ENCODE measurements around the gene SNX25. TPM values are rescaled to one million over a fixed set of nuclear protein-coding genes. Genes with fewer than 3 reads are reported as not detected.

SNX25 gene
- total and polyA plus RNA-seq, 5 donors, result 10.5 to 19.9 (median 19.3) TPM

DNA sequence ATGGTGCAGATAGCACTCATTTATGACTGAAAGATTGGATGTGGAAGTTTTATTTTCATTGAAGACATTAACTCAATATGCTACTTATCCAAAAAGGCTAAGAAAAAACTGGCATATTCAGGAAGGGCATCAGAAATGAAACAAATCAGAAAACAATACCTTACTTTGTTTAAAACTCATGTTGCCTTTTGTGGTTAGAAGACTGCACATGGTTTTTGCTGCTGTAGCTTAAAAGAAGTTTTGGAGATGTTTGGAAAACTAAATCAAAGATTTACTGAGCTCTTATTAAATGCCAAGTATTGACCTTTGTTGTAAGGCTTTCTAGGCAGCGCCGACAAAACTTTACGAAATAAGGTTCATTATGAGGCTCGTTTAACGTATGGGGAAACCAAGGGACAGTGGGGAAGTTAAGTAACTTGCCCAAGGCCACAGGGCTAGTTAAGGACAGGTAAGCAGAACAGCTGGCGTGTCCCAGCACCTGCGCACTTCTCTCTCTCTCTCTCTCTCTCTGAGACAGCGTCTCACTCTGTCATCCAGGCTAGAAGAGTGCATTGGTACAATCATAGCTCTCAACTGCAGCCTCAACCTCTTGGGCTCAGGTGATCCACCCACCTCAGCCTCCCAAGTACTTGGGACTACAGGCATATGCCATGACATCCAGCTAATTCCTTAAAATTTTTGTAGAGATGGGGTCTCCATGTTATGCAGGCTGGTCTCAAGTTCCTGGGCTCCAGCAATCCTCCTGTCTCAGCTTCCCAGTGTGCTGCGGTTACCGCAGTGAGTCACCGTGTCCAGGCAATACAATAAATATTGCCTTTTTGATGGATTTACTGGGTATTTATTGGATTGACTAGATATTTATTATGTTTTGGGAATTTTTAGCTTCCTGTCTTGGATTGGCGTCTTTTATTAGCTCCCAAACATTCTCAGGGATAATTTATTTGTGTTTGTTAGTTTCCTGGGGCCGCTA is 170.2 kb downstream of the SNX25 start:
- no peak for DNase-seq
- no peaks in the 10 kb centered on the region for H3K27me3 ChIP-seq (ENCODE audit: control insufficient read depth, insufficient read depth)
- H3K27ac ChIP-seq (ENCODE audit: low read length), result no peak overlapping the region
- H3K9me3 ChIP-seq (ENCODE audit: control insufficient read depth, low read length), result no peaks in the 10 kb centered on the region
- H3K4me3 ChIP-seq (ENCODE audit: low read length), result no peak overlapping the region
- no peak for ATAC-seq
- 95% methylated on average over 13 of the region's 13 CpGs for WGBS
- intact Hi-C loops (cut with DNase I), result no loop called here
- no peaks in the 10 kb centered on the region for H3K4me1 ChIP-seq (ENCODE audit: control insufficient read depth, insufficient read depth, low read length)

DNA sequence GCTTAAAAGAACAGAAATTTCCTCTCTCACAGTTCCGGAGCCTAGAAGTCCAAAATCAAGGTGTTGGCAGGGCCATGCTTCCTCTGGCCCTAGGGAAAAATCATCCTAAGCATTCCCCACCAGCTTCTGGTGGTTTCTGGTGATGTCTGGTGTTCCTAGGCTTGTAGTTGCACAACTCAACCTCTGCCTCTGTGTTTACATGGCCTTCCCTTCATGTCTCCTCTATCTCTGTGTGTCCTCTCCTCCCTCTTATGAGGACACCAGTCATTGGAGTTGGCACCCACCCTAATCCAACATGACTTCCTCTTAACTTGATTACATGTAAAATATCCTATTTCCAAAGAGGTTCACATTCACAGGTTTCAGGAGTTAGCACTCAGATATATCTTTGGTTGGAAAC is 170.9 kb downstream of the SNX25 start:
- Histone ChIP-seq H3K4me3 (ENCODE audit: low read length) (no peak overlapping the region), H3K9me3 (ENCODE audit: control insufficient read depth, low read length) (no peaks in the 10 kb centered on the region), H3K4me1 (ENCODE audit: control insufficient read depth, insufficient read depth, low read length) (no peaks in the 10 kb centered on the region), H3K27me3 (ENCODE audit: control insufficient read depth, insufficient read depth) (no peaks in the 10 kb centered on the region), H3K27ac (ENCODE audit: low read length) (no peak overlapping the region)
- ATAC-seq, result no peak
- intact Hi-C loops (cut with DNase I), result no loop called here
- no peak for DNase-seq
- WGBS, result 91% methylated on average over 1 of the region's 1 CpG

GRCh38 chr4:185381288-185382196 is 172.1 kb downstream of the SNX25 start:
- Histone ChIP-seq H3K27ac (ENCODE audit: low read length) (no peak overlapping the region), H3K4me1 (ENCODE audit: control insufficient read depth, insufficient read depth, low read length) (no peaks in the 10 kb centered on the region), H3K4me3 (ENCODE audit: low read length) (no peak overlapping the region), H3K27me3 (ENCODE audit: control insufficient read depth, insufficient read depth) (no peaks in the 10 kb centered on the region), H3K9me3 (ENCODE audit: control insufficient read depth, low read length) (no peaks in the 10 kb centered on the region)
- DNase-seq (no peak), ATAC-seq (no peak)
- intact Hi-C loops (cut with DNase I), result no loop called here
- 50% methylated on average over 4 of the region's 4 CpGs for WGBS

- H3K9me3 ChIP-seq (ENCODE audit: control insufficient read depth, low read length), result no peaks in the 10 kb centered on the region
- no peak overlapping the region for H3K4me3 ChIP-seq (ENCODE audit: low read length)
- intact Hi-C loops (cut with DNase I), result no loop called here
- no peaks in the 10 kb centered on the region for H3K4me1 ChIP-seq (ENCODE audit: control insufficient read depth, insufficient read depth, low read length)
- no peak overlapping the region for H3K27ac ChIP-seq (ENCODE audit: low read length)
- H3K27me3 ChIP-seq (ENCODE audit: control insufficient read depth, insufficient read depth), result no peaks in the 10 kb centered on the region
- DNase-seq (no peak), ATAC-seq (no peak)
Observed at GRCh38 chr4:185382754-185383153, 173.4 kb downstream of the SNX25 start.

- H3K4me3 ChIP-seq (ENCODE audit: low read length), result no peak overlapping the region
- ATAC-seq (no peak), DNase-seq (no peak)
- intact Hi-C loops (cut with DNase I), result no loop called here
- no peaks in the 10 kb centered on the region for H3K4me1 ChIP-seq (ENCODE audit: control insufficient read depth, insufficient read depth, low read length)
- H3K27ac ChIP-seq (ENCODE audit: low read length), result no peak overlapping the region
- H3K27me3 ChIP-seq (ENCODE audit: control insufficient read depth, insufficient read depth), result no peaks in the 10 kb centered on the region
- no peaks in the 10 kb centered on the region for H3K9me3 ChIP-seq (ENCODE audit: control insufficient read depth, low read length)
- WGBS, result 96% methylated on average over 4 of the region's 4 CpGs
Observed at GRCh38 chr4:185383451-185383850, 174.1 kb downstream of the SNX25 start.

DNA sequence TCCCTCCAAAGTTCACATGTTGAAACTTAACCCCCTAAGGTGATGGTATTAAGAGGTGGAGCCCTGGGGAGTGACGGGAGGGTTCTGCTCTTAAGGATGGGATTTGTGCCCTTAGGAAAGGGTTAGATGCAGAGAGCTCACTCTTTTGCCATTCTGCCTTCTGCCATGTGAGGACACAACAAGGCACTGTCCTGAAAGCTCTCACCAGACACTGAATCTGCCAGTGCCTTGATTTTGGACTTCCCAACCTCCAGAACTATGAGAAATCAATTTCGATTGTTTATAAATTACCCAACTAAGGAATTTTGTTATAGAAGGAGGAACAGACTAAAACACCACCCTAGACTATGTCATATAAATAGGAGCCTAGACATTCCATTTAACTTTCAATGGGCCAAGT is 174.7 kb downstream of the SNX25 start:
- no peak overlapping the region for H3K27ac ChIP-seq (ENCODE audit: low read length)

GRCh38 chr4:185384930-185385331 is 175.5 kb downstream of the SNX25 start:
- no peaks in the 10 kb centered on the region for H3K27me3 ChIP-seq (ENCODE audit: control insufficient read depth, insufficient read depth)
- DNase-seq, result no peak
- intact Hi-C loops (cut with DNase I), result no loop called here
- H3K9me3 ChIP-seq (ENCODE audit: control insufficient read depth, low read length), result no peaks in the 10 kb centered on the region
- ATAC-seq, result peak; percentile 55 to 89
- H3K4me3 ChIP-seq (ENCODE audit: low read length), result peak overlapping the region; percentile 41
- no peaks in the 10 kb centered on the region for H3K4me1 ChIP-seq (ENCODE audit: control insufficient read depth, insufficient read depth, low read length)
- 10% methylated on average over 10 of the region's 10 CpGs for WGBS
- no peak overlapping the region for H3K27ac ChIP-seq (ENCODE audit: low read length)

More for the DNA sequence above, 174.7 kb downstream of the SNX25 start:
- WGBS, result 96% methylated on average over 2 of the region's 2 CpGs
- Histone ChIP-seq H3K9me3 (ENCODE audit: control insufficient read depth, low read length) (no peaks in the 10 kb centered on the region), H3K4me3 (ENCODE audit: low read length) (no peak overlapping the region), H3K27me3 (ENCODE audit: control insufficient read depth, insufficient read depth) (no peaks in the 10 kb centered on the region), H3K4me1 (ENCODE audit: control insufficient read depth, insufficient read depth, low read length) (no peaks in the 10 kb centered on the region)
- DNase-seq (no peak), ATAC-seq (no peak)
- intact Hi-C loops (cut with DNase I), result no loop called here

DNA sequence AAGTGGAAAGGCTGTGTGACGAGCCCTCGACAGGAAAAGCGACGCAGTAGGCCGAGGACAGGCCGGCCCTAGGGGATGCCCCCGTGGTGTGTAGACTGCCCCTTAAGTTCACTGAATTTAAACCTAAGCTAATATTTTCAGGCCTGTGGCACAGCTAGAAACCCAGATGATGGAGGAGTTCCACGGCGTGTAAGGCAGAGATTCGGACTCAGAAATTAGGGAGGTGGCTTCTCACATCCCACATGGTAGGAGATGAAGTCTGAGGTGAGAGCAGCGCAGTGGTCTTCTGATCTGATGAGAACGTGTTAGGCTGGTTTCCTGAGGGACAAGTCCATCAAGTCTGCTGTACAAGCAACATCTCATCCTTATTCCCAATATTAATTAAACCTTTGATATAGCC is 178.6 kb downstream of the SNX25 start:
- ATAC-seq, result no peak
- DNase-seq, result no peak
- Histone ChIP-seq H3K4me1 (ENCODE audit: control insufficient read depth, insufficient read depth, low read length) (no peaks in the 10 kb centered on the region), H3K4me3 (ENCODE audit: low read length) (no peak overlapping the region), H3K27me3 (ENCODE audit: control insufficient read depth, insufficient read depth) (no peaks in the 10 kb centered on the region), H3K9me3 (ENCODE audit: control insufficient read depth, low read length) (no peaks in the 10 kb centered on the region), H3K27ac (ENCODE audit: low read length) (no peak overlapping the region)
- WGBS, result 92% methylated on average over 12 of the region's 12 CpGs
- intact Hi-C loops (cut with DNase I), result no loop called here

DNA sequence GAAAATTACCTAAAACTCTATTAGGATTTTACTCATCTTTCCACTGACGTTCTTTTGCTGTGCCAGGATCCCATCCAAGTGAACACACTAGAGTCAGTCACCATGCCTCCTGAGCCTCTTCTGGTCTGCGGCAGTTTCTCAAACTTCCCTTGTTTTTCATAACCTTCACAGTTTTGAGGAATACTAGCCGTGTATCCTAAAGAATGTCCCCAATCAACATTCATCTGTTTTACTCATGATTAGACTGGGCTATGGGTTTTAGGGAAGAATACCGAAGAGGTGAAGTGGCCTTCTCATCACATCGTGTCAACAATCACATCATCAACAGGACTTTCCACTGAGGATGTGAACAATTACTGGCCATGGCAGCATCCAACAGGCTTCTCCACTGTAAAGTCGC is 181.5 kb downstream of the SNX25 start:
- DNase-seq (no peak), ATAC-seq (no peak)
- 93% methylated on average over 6 of the region's 6 CpGs for WGBS
- H3K4me3 ChIP-seq (ENCODE audit: low read length), result no peak overlapping the region
- no peaks in the 10 kb centered on the region for H3K9me3 ChIP-seq (ENCODE audit: control insufficient read depth, low read length)
- no peak overlapping the region for H3K27ac ChIP-seq (ENCODE audit: low read length)
- intact Hi-C loops (cut with DNase I), result loop anchor here in 2 of 4 donors (10.0 kb wide), 1 partner anchor 176 kb away; no protein-coding TSS in a partner anchor
- H3K27me3 ChIP-seq (ENCODE audit: control insufficient read depth, insufficient read depth), result no peaks in the 10 kb centered on the region
- no peaks in the 10 kb centered on the region for H3K4me1 ChIP-seq (ENCODE audit: control insufficient read depth, insufficient read depth, low read length)

DNA sequence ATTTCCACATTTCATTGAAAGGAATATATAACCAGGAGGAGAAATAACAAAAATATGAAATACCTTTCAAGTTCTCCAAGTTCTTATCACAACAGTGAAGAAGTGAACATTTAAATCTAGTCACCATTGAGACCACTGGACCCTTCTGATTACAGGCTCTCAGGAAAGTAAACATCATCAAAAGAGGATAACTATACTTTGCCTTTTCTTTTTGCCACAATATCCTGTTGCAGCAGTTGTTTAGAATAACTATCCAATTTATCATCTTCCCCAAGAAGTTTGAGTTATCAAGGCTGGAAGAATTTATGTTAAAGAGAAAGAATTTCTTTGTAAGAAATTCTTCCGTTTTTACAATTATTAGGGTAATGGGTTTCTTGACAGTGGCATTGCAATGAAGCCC is 182.8 kb downstream of the SNX25 start:
- H3K9me3 ChIP-seq (ENCODE audit: control insufficient read depth, low read length), result no peaks in the 10 kb centered on the region
- no peaks in the 10 kb centered on the region for H3K27me3 ChIP-seq (ENCODE audit: control insufficient read depth, insufficient read depth)
- DNase-seq, result no peak
- H3K4me1 ChIP-seq (ENCODE audit: control insufficient read depth, insufficient read depth, low read length), result no peaks in the 10 kb centered on the region
- H3K4me3 ChIP-seq (ENCODE audit: low read length), result no peak overlapping the region
- no peak overlapping the region for H3K27ac ChIP-seq (ENCODE audit: low read length)
- ATAC-seq, result no peak
- intact Hi-C loops (cut with DNase I), result loop anchor here in 2 of 4 donors (10.0 kb wide), 1 partner anchor 177 kb away; no protein-coding TSS in a partner anchor
- 94% methylated on average over 1 of the region's 1 CpG for WGBS

Data from right cardiac atrium (tissue), 5 donors.